Inflammatory macrophage treated with lipopolysaccharide for 4 hours (primary cell): Measurements from ENCODE around the gene ZNF700.
"Not testable (repeated sequence)": the region's sequence is repeated elsewhere in the genome, so short reads cannot be mapped to it uniquely, and the experiment has no call there.

Experiments
- DNase-seq: peaks from one replicate; pipeline ENCODE4 v3.0.0-alpha.2; 2020

Gene ZNF700

DNA sequence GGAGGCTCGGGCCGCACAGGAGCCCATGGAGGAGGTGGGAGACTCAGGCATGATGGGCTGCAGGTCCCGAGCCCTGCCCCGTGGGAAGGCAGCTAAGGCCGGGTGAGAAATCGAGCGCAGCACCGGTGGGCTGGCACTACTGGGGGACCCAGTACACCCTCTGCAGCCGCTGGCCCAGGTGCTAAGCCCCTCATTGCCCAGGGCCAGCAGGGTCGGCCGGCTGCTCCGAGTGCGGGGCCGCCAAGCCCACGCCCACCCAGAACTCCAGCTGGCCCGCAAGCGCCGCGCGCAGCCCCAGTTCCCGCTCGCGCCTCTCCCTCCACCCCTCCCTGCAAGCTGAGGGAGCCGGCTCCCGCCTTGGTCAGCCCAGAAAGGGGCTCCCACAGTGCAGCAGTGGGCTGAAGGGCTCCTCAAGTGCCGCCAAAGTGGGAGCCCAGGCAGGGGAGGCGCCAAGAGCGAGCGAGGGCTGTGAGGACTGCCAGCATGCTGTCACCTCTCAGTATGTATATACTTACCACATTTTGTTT is 16.5 kb downstream of the ZNF700 start:
- DNase-seq: not testable (repeated sequence)

DNA sequence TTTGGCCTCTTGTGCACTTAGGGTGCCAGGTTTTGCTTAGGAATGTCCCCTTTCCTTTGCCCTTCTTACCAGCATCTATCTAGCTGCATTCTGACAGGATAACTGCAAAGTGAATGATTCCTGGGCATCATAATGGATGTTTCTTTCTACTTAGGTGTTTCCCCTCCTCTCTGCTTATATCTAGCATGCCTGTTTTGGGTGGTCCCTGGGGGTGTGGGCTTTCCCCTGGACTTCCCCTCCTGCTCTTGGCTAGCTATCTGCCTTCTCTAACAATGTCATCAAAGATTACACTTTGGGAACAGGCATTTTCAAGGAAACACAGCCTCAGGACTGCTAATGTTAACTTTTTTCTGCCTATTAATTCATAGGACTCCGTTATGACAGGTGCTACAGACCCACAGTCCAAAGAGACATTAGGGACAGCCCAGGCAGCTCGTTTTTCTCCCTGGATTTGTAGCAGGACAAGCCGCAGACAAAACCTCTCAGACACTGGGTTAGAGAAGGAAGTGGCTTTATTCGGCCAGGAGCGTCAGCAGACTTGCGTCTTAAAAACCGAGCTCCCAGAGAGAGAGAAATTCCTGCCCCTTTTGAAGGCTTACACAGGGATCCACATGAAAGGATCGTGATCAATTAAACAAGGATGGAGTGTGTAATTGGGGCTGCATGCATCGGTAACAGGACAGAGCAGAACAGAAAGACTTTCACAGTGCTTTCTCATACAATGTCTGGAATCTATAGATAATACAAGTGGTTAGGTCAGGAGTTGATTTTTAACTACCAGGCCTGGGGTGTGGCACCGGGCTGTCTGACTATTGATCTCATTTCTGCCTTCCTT is 17.3 kb downstream of the ZNF700 start:
- DNase-seq: no peak

DNA sequence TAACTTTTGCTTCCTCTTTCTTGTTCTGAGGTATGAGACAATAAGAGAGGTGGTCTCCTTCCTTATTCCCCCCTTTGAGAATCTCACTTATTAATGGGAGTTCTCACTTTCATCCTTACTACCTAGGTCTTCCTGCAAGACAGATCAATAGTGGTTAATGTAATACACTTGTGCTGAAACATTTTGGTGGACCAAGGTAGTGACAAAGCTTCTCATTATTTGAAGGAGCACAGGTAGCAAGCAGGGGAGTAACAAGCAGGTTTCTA is 17.9 kb downstream of the ZNF700 start:
- DNase-seq: no peak

DNA sequence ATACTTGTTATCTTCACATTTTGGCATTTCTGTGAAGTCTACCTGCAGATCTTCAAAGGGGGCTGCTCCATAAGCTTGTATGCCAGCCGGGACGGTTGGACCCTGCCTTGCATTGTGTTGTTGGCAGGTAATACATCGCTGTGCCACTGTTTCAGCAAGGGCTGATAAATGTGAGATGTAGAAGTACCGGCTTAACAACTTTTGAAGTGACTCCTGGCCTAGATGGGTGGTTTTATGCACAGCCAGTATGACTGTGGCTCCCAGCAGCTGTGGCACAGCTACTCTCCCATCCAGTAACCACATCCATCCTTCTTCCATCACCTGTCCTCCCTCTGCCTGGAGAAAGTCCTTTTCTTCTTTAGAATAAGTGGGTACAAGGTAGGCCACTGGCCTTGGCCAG is 19.7 kb downstream of the ZNF700 start:
- no peak for DNase-seq

DNA sequence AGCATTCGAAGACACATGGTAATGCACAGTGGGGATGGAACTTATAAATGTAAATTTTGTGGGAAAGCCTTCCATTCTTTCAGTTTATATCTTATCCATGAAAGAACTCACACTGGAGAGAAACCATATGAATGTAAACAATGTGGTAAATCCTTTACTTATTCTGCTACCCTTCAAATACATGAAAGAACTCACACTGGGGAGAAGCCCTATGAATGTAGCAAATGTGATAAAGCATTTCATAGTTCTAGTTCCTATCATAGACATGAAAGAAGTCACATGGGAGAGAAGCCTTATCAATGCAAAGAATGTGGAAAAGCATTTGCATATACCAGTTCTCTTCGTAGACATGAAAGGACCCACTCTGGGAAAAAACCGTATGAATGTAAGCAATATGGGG is 23.7 kb downstream of the ZNF700 start:
- no peak for DNase-seq

DNA sequence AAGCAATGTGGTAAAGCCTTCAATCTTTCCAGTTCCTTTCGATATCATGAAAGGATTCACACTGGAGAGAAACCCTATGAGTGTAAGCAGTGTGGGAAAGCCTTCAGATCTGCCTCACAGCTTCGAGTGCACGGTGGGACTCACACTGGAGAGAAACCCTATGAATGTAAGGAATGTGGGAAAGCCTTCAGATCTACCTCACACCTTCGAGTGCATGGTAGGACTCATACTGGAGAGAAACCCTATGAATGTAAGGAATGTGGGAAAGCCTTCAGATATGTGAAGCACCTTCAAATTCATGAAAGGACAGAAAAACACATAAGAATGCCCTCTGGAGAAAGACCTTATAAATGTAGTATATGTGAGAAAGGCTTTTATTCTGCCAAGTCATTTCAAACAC is 24.3 kb downstream of the ZNF700 start:
- DNase-seq: no peak

DNA sequence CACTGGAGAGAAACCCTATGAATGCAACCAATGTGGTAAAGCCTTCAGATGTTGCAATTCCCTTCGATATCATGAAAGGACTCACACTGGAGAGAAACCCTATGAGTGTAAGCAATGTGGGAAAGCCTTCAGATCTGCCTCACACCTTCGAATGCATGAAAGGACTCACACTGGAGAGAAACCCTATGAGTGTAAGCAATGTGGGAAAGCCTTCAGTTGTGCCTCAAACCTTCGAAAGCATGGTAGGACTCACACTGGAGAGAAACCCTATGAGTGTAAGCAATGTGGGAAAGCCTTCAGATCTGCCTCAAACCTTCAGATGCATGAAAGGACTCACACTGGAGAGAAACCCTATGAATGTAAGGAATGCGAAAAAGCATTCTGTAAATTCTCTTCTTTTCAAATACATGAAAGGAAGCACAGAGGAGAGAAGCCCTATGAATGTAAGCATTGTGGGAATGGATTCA is 24.7 kb downstream of the ZNF700 start:
- DNase-seq: not testable (repeated sequence)

DNA sequence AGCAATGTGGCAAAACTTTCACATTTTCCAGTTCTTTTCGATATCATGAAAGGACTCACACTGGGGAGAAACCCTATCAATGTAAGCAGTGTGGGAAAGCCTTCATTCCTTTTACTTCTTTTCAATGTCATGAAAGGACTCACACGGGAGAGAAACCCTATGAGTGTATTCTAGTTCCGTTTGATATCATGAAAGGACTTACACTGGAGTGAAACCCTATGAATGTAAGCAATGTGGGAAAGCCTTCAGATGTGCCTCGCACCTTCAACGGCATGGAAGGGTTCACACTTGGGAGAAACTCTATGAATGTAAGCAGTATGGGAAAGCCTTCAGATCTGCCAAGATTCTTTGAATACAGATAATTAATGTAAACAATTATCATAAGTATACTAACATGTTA is 25.4 kb downstream of the ZNF700 start:
- DNase-seq: no peak

DNA sequence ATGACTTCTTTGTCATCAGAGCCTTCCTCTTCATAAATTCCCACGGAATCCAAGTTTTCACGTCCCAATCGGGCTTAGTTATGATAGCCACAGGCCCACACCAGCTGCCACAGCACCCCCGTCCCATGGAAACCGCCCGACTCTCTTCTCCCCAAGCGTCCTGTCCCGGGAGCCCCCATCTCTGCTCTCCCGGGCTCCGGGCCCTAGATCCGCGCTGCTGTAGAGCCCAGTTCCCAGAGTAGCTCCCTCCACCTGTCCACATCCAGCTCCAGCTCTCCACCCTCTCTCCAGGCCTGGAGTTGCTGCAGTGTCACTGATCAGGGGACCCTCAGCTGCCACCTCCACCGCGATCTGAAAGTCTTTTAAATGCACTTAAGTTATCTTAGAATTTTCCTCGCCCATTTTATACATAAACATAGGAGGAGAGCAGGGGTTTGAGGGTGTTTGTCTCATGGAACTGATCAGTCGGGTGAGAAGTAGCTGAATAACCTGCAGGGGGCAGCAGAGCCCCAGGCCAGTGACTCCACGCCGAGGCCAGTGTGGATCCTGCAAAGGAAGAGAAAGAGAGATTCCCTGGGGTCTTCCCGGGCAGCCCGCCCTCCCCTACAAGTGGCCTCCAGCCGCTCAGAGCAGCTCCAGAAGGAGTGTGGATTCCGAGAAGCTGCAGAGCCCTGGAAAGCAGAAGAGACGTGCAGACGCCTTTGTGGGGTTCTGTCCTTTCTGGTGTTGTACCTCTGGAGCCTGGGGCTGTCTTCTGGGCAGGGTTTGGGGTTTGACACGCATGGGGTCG is 38.9 kb downstream of the ZNF700 start:
- peak; percentile 69 for DNase-seq

DNA sequence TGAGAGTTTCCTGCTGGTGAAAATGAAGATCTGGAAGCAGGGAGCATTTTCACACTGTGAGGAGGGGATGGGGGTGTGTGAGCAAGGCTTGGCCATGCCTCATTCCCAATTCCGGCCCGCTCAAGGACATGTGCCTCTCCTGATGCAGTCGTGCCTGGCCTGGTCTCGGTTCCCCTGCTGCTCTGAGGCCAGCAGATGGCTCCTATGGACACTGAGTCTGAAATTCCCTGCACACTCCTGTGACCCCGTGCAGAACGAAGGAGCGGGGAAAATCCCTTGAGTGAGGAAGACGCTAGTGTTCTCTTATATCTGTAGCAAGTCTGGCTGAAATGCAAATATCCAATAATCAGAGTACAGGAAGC is 39.6 kb downstream of the ZNF700 start:
- DNase-seq: no peak

DNA sequence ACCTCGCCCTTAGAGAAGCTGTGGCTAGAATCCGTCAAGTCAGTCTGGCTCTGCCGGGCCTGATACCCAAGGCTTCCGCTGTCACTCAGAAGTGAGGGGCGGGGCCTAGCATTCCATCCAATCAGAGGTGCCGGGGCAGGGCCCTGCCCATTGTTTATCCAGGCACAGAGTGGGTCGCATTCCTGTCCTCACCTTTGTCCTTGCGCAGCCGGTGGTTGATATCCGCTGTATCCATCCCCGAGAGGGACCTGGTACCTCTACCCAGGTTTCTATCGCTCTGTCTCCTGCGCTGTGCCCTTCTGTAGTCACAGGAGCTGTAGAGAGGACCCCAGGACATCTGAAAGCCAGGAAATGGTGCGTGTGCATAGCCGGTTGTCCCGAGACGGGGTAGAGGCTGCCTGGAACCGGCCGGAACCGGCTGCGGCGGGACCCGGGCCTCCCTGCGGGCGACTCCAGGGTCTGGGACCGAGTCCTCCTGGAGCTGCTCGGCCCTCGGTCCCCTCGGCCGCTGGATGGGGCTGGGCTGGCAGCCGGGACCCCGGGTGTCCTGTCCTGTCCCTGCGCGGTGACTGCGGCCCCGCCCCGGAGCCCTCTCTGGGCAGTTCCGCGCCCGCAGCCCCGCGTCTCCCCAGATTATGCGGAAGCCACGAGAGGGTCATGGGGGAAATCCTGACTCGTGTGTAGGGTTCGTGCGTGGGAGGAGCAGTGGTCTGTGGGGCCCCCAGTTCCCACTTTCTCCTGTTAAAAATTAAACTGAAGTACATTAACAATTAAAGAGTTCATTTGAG is 40.1 kb downstream of the ZNF700 start, which contains the start of gene ZNF763:
ZNF763 (plus strand) TSS at position 183 of the 788 bp plus-strand sequence; CDS start at position 352, 169 bp downstream.
- DNase-seq: peak; percentile 93

DNA sequence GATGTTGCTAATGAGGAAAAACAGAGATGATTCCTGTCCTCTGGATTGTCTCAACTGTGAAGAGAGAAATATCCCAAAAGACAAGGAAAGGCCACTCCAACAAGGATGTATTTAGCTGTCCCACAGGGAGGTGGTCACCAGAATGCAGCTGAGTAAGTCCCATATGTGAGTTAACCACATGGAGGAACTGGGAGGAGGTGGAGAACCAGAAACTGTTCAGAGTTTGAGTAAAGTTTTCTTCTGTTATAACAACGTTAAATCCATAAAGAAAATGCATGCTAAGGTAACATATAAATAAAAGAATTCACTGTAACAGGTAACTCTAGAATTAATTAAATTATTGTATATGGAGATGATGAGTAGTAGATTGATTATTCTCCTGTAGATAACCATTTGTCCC is 45.3 kb downstream of the ZNF700 start:
- peak; percentile 10 for DNase-seq

DNA sequence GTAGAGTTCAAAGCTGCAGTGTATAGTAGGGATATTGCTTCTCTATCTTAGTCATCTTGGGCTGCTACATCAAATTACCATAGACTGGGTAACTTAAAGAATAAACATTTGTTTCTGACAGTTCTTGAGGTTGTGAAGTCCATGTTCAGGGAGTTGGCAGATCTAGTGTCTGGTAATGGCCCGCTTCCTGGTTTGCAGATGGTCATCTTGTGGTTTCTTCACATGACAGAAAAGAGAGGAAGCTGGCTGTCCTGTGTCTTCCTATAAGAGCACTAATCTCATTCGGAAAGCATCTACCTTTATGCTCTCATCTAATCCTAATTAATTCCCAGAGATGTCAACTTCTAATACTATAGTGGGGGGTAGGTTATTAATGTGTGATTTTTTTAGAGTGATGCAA is 46.1 kb downstream of the ZNF700 start:
- DNase-seq: peak; percentile 73

DNA sequence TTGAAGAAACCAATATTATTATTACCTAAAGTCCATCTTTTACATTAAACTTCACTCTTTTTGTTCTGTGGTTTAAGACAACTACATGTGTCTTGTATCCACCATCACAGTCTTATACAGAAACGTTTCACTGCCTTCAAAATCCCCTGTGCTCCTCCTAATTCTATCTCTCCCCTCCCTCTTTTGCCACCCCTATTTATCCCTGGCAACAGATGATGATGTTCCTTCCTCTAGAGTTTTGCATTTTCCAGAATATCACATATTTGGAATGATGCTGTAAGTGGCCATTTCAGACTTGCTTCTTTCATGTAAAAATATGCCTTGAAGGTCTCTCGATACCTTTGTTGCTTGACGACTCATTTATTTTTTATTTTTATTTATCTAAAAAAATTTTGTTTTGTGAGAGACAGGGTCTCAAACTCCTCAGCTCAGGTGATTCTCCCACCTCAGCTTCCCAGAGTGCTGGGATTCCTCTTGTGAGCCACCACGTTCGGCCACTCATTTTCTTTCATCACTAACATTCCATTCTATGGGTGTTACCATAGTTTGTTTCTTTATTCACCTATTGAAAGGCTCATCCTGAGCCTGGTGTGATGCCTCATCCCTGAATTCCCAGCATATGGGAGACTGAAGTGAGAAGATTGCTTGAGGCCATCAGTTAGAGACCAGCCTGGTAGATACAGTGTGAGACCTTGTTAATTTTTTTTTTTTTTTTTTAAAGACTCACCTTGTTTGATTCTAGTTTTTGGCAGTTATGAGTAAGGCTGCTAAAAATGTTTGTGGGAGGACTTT is 48.3 kb downstream of the ZNF700 start:
- no peak for DNase-seq

DNA sequence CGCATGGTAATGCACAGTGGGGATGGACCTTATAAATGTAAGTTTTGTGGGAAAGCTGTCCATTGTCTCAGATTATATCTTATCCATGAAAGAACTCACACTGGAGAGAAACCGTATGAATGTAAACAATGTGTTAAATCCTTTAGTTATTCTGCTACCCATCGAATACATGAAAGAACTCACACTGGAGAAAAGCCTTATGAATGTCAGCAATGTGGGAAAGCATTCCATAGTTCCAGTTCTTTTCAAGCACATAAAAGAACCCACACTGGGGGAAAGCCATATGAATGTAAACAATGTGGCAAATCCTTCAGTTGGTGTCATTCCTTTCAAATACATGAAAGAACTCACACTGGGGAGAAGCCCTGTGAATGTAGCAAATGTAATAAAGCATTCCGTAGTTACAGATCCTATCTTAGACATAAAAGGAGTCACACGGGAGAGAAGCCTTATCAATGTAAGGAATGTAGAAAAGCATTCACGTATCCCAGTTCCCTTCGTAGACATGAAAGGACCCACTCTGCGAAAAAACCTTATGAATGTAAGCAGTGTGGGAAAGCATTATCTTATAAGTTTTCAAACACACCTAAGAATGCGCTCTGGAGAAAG is 53.7 kb downstream of the ZNF700 start:
- no peak for DNase-seq

DNA sequence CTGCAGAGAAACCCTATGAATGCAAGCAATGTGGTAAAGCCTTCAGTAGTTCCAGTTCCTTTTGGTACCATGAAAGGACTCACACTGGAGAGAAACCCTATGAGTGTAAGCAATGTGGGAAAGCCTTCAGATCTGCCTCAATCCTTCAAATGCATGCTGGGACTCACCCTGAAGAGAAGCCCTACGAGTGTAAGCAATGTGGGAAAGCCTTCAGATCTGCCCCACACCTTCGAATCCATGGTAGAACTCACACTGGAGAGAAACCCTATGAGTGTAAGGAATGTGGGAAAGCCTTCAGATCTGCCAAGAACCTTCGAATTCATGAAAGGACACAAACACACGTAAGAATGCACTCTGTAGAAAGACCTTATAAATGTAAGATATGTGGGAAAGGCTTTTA is 54.6 kb downstream of the ZNF700 start:
- no peak for DNase-seq

DNA sequence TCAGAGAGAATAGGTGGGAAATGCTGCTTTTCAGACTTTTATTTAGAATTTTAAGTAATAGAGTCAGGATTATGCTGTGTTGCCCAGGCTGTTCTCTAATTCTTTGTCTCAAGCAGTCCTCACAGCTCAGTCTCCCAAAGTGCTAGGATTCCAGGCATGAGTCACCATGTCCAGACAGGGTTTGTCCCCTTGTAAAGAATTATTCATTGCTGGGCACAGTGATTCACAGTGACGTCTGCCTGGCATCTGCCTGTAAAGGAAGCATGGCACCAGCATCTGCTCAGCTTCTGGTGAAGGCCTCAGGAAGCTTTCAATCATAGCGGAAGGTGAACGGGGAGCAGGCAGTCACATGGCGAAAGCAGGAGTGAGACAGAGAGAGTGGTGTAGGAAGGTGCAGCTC is 57.6 kb downstream of the ZNF700 start:
- no peak for DNase-seq

DNA sequence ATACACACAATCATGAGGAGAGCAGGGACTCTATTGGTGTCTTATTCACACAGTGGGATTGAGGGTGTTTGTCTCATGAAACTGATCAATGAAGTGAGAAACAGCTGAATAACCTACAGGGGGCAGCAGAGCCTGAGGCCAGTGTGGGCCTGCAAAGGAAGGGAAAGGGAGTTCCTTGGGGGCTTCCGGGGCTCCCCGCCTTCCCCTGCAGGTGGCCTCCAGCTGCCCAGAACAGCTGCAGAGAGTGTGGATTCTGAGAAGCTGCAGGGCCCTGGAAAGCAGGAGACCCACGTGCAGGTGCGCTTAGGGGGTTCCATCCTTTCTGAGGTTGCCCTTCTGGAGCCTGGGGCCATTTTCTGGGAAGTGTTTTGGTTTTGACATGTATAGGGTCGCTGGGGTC is 60.1 kb downstream of the ZNF700 start:
- DNase-seq: no peak

DNA sequence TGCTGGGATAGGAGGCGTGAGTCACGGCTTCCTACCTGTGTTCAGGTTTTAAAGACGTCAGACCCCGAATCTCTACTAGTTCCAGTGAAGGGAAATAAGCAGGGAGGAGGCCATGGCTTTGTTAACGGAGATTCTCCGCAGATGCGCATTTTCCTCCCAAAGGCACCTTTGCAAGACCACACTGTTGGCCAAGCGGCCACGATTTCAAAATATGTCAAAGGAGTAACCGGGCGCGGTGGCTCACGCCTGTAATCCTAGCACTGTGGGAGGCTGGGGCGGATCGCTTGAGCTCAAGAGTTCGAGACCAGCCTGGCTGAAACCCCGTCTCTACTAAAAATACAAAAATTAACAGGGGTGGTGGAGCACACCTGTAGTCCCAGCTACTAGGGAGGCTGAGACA is 61.8 kb downstream of the ZNF700 start:
- DNase-seq: no peak

DNA sequence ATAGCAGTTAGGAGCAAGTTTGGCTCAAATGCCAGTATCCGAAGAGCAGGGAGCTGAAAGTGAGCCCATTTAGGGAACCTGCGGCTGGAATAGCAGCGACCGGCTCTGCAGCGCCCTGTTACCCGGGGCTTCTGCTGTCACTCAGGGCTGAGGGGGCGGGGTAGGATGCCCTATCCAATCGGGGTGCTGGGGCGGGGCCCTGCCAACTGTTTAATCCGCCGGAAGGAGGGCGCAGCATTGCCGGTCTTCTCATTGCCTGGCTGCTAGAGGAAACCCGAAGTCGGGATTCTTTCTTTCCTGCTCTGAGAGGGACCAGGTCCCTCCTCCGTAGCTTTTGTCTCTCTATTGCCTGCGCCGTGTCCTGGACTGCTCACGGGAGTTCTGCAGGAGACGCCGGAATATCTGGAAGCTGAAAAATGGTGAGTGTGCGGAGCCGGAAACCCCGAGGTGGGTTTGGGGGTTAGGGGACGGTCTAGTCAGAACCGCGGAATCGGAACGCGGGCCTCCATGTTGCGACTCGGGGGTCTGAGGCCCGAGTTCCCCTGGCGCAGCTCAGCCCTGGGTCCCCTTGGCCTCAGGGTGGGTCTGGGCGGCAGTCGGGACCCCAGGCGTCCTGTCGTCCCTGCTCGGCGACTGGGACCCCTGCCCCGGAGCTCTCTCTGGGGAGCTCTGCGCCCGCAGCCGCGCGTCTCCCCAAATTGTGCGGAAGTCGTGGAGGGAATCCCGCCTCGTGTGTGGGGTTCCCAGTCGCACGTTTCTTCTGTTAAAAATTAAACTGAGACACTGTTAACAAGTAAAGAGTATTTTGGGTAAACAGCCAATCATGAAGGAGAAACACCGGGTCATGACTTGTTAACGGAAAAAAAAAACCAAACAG is 62.7 kb downstream of the ZNF700 start:
- peak; percentile 97 for DNase-seq

DNA sequence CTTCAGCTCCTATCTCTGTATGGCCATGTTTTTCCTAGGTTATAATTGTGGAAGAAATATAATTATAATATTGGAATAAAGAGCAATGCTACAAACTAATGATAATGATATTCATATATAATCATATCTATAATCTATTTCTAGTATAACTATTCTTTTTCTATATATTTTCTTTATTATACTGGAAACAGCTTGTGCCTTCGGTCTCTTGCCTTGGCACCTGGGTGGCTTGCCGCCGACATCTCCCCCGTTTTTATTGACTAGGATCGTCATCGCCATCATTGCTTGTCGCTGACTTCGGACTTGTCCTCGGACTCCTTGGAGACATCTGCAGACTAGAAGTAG is 64.2 kb downstream of the ZNF700 start:
- DNase-seq: no peak
